SU-DHL-6 (cell line): ENCODE results near the gene ENDOU.

Source experiments
- CTCF ChIP-seq: fragments of 200-600 bp; sonication (generic); IDR thresholded peaks from one replicate; pipeline ENCODE4 v1.5.1; 2017; ENCODE audit warnings: antibody characterized with exemption, mild to moderate bottlenecking, low read length, moderate library complexity; ENCODE audit not compliant: insufficient read depth, poor library complexity, severe bottlenecking
- EZH2phosphoT487 ChIP-seq: fragments of 200-600 bp; sonication (generic), shearing (Covaris generic); conservative IDR thresholded peaks from 2 replicates; pipeline ENCODE4 v1.6.1; 2018; ENCODE audit warnings: mild to moderate bottlenecking, antibody characterized with exemption, low read length, moderate library complexity, mixed read lengths

GRCh38 chr12:47772094-47772660, 46.9 kb upstream of the ENDOU start:
- TF ChIP-seq CTCF (no peak), EZH2phosphoT487 (no peak)
